ENCODE data around the gene PPP4R3B.

- TF ChIP-seq GABPA (IDR thresholded peaks at IDR 0.05 in 1 of 2, conservative IDR thresholded peaks at IDR 0.05 in 1 of 2) = no peak
- TF ChIP-seq ATF3 (IDR thresholded peaks at IDR 0.05) = no peak
- no peak for TF ChIP-seq CTCF (IDR thresholded peaks at IDR 0.05; ENCODE audit: low read depth, low read length, missing input control)
- TF ChIP-seq HNF4A (conservative IDR thresholded peaks at IDR 0.05) = no peak
- no peak for TF ChIP-seq MAX (IDR thresholded peaks at IDR 0.05)
- TF ChIP-seq REST (IDR thresholded peaks at IDR 0.05) = no peak
- TF ChIP-seq RAD21 (IDR thresholded peaks at IDR 0.05) = no peak
- no peak for TF ChIP-seq RXRA (IDR thresholded peaks at IDR 0.05)
Measured at GRCh38 chr2:55628931-55629330, 11.5 kb upstream of the PPP4R3B start.
